ENCODE data around the gene PRKAR1A.

PRKAR1A gene

DNA sequence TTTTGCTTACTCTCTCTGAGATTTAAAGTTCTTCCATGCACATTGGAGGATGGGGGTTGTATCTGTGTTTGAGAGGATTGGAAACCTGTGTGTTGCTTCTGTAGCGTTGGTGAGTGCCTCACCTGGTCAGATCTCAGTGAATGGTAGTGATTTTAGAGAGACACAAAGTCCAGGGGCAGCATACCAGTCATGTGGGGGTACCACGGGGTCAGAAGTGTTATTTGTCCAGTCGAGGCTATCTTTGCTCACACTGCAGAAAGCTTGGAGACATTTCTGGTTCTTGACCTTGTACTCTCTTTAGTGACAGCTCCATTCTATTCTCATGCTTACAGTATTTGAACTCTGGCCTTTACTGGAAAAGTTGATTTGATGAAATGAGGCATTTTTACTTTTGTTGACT is 23.7 kb downstream of the PRKAR1A start:
- Histone ChIP-seq H3K4me3 (no peak overlapping the region), H3K27ac (no peak overlapping the region), H3K27me3 (no peaks in the 10 kb centered on the region), H3K4me1 (no peaks in the 10 kb centered on the region), H3K9me3 (no peaks in the 10 kb centered on the region), H3K36me3 (peaks cover 27 to 82% (median 58%) of the 10 kb centered on the region in 3 donors)
- TF ChIP-seq, protein P1, sequence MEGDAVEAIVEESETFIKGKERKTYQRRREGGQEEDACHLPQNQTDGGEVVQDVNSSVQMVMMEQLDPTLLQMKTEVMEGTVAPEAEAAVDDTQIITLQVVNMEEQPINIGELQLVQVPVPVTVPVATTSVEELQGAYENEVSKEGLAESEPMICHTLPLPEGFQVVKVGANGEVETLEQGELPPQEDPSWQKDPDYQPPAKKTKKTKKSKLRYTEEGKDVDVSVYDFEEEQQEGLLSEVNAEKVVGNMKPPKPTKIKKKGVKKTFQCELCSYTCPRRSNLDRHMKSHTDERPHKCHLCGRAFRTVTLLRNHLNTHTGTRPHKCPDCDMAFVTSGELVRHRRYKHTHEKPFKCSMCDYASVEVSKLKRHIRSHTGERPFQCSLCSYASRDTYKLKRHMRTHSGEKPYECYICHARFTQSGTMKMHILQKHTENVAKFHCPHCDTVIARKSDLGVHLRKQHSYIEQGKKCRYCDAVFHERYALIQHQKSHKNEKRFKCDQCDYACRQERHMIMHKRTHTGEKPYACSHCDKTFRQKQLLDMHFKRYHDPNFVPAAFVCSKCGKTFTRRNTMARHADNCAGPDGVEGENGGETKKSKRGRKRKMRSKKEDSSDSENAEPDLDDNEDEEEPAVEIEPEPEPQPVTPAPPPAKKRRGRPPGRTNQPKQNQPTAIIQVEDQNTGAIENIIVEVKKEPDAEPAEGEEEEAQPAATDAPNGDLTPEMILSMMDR (IDR thresholded peaks at IDR 0.05): no peak
- no peak for DNase-seq
- intact Hi-C loops (cut with DNase I; ENCODE audit: low total_unique reads): loop anchor here (10.0 kb wide), 1 partner anchor 219 kb away; no protein-coding TSS in a partner anchor

DNA sequence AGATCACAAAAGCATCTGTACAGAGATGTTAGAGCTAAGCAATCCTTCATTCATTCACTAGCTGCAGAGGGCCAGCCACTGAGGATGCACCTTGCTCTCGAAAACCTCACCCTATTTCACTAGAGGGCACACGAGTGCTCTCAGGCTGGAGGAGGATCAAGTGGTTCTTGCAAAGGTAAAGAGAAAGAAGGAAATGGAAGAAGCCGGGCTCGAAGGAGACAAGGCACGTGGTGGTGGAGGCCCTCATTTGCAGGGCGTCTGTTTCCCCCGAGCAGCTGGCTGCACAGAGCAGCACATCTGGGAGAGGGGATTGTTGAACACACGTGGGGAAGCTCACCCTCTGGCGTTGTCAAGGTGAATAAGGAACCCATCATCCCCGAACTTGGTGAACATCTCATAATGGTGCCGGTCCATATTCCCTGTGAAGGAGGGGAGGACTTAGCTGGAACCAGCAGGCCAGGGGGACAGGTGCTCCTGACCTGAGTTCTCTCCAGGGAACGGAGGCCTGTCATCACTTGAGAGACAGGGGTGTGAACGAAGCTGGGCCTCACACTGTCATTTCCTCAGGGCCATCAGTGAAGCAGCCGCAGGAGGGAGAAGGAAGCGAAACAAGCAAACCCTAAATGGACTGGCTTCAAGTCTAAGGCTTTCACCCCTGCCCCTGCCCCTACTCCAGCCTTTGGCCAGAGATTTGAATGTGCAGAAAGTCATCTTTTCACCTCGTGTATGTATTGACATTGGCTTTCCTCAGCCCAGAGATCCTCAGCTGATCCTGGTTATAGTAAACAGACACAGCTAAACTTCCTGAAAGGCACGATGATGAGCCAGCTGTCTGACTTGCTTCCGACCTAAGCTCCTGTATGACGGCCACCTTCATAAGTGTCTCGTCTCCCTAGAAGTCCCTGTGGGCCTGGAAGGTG is 27.6 kb downstream of the PRKAR1A start:
- TF ChIP-seq, protein P1 (IDR thresholded peaks at IDR 0.05): no peak
- Histone ChIP-seq H3K36me3 (peaks cover 5 to 71% (median 36%) of the 10 kb centered on the region in 3 donors), H3K27me3 (no peaks in the 10 kb centered on the region), H3K27ac (no peak overlapping the region), H3K4me3 (no peak overlapping the region), H3K4me1 (no peaks in the 10 kb centered on the region), H3K9me3 (no peaks in the 10 kb centered on the region)
- no peak for DNase-seq
- intact Hi-C loops (cut with DNase I; ENCODE audit: low total_unique reads): loop anchor here (10.0 kb wide), 1 partner anchor 215 kb away; no protein-coding TSS in a partner anchor

DNA sequence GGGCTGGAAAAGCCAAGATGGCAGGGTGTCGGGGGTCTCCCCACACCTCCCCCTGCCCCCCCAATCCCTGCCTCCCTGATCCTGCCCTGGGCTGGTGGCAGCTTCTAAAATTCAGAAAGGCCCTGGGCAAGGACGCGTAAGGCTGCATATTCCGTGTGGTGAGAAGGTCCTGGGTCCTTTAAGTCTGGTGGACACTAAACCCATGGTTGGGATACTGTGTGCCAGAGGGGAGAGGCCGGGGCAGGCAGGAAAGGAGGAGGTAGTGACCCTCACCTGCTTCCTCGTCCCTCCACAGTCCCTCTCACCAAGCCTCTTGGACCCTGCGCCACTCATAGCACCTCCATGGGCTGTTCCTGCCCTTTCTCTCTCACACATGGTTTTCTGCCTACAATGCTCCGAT is 28.8 kb downstream of the PRKAR1A start:
- intact Hi-C loops (cut with DNase I; ENCODE audit: low total_unique reads): no loop called here
- no peaks in the 10 kb centered on the region for H3K27me3 ChIP-seq
- no peak overlapping the region for H3K27ac ChIP-seq
- H3K36me3 ChIP-seq: peaks cover 5 to 61% (median 36%) of the 10 kb centered on the region in 3 donors
- no peaks in the 10 kb centered on the region for H3K9me3 ChIP-seq
- H3K4me1 ChIP-seq: no peaks in the 10 kb centered on the region
- TF ChIP-seq, protein P1 (IDR thresholded peaks at IDR 0.05): no peak
- no peak for DNase-seq
- H3K4me3 ChIP-seq: no peak overlapping the region

DNA sequence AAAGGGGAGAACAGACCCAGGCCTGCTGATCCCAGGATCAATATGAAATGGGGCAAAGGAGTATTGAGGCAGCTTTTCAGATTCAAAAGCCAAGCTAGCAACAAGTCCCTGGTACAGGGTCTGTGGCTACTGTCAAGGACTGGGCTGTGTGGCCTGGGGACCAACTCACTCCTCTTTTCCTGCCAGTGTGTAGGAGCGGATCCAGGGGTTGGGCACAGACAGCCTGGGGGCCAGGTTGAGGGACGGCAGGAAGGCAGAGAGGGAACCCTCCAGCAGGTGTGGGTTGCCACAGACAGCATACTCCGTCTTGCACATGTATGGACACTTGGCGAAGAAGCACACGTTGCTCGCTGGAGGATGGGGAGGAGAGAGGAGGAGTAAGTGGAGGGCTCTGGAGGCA is 29.6 kb downstream of the PRKAR1A start:
- Histone ChIP-seq H3K4me3 (no peak overlapping the region), H3K4me1 (no peaks in the 10 kb centered on the region), H3K36me3 (peaks cover 5 to 52% (median 36%) of the 10 kb centered on the region in 3 donors), H3K27me3 (no peaks in the 10 kb centered on the region), H3K27ac (no peak overlapping the region), H3K9me3 (no peaks in the 10 kb centered on the region)
- no peak for DNase-seq
- TF ChIP-seq, protein P1 (IDR thresholded peaks at IDR 0.05): no peak
- intact Hi-C loops (cut with DNase I; ENCODE audit: low total_unique reads): no loop called here

DNA sequence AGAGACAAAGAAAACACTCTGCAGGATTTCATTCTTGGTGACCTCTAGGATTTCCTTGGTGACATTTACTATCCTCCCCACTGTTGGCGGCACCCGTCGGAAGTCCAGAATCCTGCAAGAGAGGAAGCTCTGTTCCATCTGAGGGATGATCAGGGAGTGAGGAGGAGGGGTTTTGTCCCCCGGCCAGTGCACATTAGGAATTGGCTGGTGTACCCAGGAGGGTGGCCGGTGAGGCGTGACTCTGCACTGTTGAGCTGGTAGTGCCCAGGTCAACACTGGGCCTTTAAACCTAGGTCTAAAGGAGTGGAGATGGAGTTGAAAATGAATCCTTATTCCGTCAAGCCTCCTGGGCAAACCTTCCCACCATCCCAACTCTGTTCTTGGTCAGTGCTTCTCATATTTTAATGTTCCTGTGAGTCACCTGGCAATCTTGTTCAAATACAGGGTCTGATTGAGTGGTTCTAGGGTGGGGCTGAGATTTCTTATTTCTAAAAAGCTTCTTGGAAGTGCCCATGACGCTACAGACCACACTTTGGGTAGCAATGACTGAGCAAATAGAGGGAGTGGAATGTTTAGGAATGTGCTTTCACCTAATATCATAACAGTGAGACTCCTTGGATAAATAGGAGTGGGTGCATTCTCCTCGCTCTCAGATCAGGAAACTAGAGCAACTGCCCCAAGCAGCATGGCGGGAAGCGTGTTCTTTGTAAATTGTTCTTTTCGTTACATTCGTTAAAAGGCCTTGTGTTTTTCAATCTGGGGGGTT is 30.7 kb downstream of the PRKAR1A start:
- Histone ChIP-seq H3K4me3 (no peak overlapping the region), H3K27me3 (no peaks in the 10 kb centered on the region), H3K27ac (no peak overlapping the region), H3K4me1 (no peaks in the 10 kb centered on the region), H3K9me3 (no peaks in the 10 kb centered on the region), H3K36me3 (peaks cover 0 to 42% (median 26%) of the 10 kb centered on the region in 3 donors)
- intact Hi-C loops (cut with DNase I; ENCODE audit: low total_unique reads): no loop called here
- TF ChIP-seq, protein P1 (IDR thresholded peaks at IDR 0.05): no peak
- DNase-seq: no peak

All from tibial artery (tissue), 4 donors.